Loucy (cell line): Measurements from ENCODE around the gene TBC1D12.

Experiments
- EZH2phosphoT487 ChIP-seq: fragments of 200-600 bp; IDR thresholded peaks from 2 replicates; pipeline ENCODE4 v1.6.1; 2018; ENCODE audit warnings: antibody characterized with exemption, mild to moderate bottlenecking, moderate library complexity, borderline replicate concordance
- TF ChIP-seq, protein P1 (sequence below): fragments of 200-600 bp; sonication (generic); conservative IDR thresholded peaks from 2 replicates; pipeline ENCODE4 v1.5.1; 2014; ENCODE audit warnings: mild to moderate bottlenecking, antibody characterized with exemption, low read length

DNA sequence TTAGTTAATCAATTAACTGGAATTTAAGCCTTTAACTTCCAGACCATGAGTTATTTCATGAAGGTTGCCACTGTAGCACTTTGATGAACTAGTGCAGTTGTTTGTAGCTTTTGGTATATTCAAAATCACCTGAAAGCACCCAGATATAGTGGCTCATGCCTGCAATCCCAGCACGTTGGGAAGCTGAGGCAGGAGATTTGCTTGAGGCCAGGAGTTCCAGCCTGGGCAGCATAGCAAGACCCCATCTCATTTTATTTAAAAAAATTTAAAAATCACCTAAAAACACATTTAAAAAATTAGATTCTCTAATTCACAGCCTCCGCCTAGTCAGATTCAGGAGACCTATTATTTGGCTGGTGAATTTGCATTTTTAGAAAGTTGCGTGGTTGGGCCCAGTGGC lies 9.0 kb downstream of the TBC1D12 start:
- TF ChIP-seq, protein P1, sequence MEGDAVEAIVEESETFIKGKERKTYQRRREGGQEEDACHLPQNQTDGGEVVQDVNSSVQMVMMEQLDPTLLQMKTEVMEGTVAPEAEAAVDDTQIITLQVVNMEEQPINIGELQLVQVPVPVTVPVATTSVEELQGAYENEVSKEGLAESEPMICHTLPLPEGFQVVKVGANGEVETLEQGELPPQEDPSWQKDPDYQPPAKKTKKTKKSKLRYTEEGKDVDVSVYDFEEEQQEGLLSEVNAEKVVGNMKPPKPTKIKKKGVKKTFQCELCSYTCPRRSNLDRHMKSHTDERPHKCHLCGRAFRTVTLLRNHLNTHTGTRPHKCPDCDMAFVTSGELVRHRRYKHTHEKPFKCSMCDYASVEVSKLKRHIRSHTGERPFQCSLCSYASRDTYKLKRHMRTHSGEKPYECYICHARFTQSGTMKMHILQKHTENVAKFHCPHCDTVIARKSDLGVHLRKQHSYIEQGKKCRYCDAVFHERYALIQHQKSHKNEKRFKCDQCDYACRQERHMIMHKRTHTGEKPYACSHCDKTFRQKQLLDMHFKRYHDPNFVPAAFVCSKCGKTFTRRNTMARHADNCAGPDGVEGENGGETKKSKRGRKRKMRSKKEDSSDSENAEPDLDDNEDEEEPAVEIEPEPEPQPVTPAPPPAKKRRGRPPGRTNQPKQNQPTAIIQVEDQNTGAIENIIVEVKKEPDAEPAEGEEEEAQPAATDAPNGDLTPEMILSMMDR = no peak
- no peak for TF ChIP-seq EZH2phosphoT487
